ENCODE results near the gene FAM124B.
"Not testable (repeated sequence)": the region's sequence is repeated elsewhere in the genome, so short reads cannot be mapped to it uniquely, and the experiment has no call there.

FAM124B gene

GRCh38 chr2:224382973-224383555 lies 18.8 kb downstream of the FAM124B start:
- no peak for DNase-seq (ENCODE audit: insufficient read length, low spot score)
- no peak for FAIRE-seq

- not testable (repeated sequence) for DNase-seq (ENCODE audit: insufficient read length, low spot score); FAIRE-seq
Measured at GRCh38 chr2:224382280-224382647, 19.6 kb downstream of the FAM124B start.

GRCh38 chr2:224381521-224382279 lies 20.2 kb downstream of the FAM124B start:
- DNase-seq (ENCODE audit: insufficient read length, low spot score) (no peak), FAIRE-seq (no peak)

DNA sequence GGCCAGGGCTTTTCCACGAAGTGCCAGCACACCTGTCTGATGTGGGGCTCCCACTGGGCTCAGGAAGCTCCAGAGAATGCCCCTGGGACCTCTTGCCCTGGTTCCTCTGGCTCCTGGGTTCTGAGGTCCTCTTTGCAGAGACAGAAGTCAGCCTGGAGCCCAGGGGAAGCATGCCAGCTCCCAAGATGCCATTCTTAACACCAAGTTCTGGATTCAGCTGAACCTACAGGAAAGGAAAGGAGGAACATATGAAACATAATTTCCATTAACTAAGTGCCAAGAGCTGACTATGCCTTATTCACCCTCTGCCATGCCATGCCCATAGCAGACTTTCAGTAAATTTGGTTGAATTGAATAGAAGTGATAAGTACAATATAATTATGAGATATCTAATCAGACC lies 21.9 kb downstream of the FAM124B start:
- DNase-seq (ENCODE audit: insufficient read length, low spot score) (no peak), FAIRE-seq (no peak)

DNA sequence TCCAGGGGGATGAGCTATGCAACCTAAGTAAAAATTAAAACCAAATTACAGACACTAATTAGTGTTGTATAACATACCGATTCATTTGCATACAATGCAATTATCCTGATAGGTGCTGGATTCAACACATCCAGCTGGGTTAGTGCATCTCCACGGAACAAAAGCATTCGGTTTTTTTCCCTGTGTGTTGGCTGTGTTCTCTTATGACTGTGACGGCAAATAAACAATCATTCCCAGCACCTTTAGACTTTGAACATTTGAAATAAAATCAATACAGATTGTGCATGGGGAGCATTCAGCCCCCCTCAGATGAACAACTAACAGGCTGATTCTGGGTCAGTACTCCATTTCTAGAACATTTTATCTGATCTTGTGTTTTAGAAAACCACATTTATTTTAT lies 22.7 kb downstream of the FAM124B start:
- DNase-seq (ENCODE audit: insufficient read length, low spot score) (no peak), FAIRE-seq (no peak)

DNA sequence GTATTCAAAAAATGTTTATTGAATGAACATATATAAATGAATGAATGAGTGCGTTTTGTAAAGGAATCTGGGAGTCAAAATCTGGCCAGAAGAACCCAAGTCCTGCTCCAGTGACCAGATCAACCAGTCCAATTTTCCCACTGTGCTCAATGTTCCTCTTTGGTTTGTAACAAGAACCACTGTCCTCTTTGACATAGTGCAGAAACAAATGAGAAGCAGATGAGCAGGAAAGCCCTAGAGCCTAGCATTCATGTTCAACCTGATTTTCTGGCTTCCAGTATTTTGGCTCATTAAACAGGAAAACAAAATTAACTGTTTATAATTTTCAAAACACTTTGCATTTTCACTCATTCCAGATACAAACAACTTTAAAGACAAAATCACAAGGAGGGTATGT lies 23.2 kb downstream of the FAM124B start:
- FAIRE-seq (no peak), DNase-seq (ENCODE audit: insufficient read length, low spot score) (no peak)

GRCh38 chr2:224377751-224378700 lies 23.9 kb downstream of the FAM124B start:
- no peak for DNase-seq (ENCODE audit: insufficient read length, low spot score)
- FAIRE-seq: no peak

GRCh38 chr2:224372641-224373040 lies 29.3 kb downstream of the FAM124B start:
- FAIRE-seq (no peak), DNase-seq (ENCODE audit: insufficient read length, low spot score) (no peak)

GRCh38 chr2:224369028-224369632 lies 32.8 kb downstream of the FAM124B start:
- DNase-seq (ENCODE audit: insufficient read length, low spot score): peak; percentile 33
- FAIRE-seq: peak; percentile 16

DNA sequence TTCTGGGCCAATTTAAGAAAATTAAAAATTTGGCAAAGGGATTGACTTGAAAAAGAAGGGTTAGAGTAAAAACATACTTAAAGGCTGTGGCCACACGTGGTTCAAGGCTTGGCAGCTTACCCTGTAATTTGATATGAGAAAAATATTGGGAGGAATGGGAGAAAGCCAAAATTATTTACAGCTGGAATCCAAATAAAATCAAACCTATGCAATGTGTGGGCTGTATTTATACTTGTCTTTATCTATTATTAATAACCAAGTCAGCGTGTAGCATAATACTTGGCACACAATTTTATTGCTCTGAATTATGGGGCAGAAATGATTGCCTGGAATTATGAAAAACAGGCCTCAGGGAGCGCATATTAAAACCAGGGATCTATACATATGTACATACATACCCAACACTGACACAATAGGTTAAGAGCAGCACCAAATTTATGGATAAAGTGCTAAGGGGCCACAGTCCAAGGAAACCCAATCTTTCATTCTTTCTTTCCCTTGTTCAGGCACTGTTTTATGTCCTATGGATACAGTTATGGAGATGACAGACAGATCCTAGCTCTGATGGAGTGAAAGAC lies 35.6 kb downstream of the FAM124B start:
- FAIRE-seq: no peak
- DNase-seq (ENCODE audit: insufficient read length, low spot score): no peak

- DNase-seq (ENCODE audit: insufficient read length, low spot score): no peak
- FAIRE-seq: no peak
Measured at GRCh38 chr2:224365331-224365730, 36.6 kb downstream of the FAM124B start.

GRCh38 chr2:224363281-224363680 lies 38.6 kb downstream of the FAM124B start:
- DNase-seq (ENCODE audit: insufficient read length, low spot score) (no peak), FAIRE-seq (no peak)

DNA sequence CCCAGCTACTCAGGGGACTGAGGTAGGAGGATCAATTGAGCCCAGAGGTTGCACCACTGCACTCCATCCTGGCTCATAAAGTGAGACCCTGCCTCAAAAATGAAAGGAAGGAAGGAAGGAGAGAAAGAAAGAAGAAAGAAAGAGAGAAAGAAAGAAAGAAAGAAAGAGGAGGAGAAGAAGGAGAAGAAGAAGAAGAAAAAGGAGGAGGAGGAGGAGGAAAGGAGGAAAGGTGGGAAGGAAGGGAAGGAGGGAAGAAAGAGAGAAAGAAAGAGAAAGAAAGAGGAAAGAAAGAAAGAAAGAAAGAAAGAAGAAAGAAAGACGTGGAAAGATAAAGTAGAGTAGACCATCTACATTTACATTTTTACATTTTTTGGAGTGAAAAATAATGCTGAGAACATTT lies 39.8 kb downstream of the FAM124B start:
- FAIRE-seq (no peak), DNase-seq (ENCODE audit: insufficient read length, low spot score) (no peak)

GRCh38 chr2:224360801-224361251 lies 41.1 kb downstream of the FAM124B start:
- DNase-seq (ENCODE audit: insufficient read length, low spot score) (no peak), FAIRE-seq (no peak)

DNA sequence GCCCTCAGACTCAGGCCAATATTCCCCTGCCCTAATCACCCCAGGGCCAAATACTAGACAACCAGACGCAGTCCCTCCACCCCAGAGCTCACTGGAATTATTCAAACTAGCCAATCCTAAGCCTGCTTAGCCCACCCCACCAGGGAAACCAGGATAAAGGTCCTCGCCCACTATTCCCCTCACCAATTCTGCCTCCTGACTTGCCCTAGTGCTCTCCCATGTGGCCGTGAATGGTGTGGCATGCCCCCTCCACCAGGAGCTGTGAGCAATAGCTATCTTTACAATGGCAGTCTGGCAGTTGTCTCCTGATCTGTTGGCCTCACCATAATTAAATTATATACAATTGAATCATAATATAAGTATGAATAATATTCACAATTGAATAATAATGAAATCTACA lies 42.3 kb downstream of the FAM124B start:
- DNase-seq (ENCODE audit: insufficient read length, low spot score): no peak
- no peak for FAIRE-seq

DNA sequence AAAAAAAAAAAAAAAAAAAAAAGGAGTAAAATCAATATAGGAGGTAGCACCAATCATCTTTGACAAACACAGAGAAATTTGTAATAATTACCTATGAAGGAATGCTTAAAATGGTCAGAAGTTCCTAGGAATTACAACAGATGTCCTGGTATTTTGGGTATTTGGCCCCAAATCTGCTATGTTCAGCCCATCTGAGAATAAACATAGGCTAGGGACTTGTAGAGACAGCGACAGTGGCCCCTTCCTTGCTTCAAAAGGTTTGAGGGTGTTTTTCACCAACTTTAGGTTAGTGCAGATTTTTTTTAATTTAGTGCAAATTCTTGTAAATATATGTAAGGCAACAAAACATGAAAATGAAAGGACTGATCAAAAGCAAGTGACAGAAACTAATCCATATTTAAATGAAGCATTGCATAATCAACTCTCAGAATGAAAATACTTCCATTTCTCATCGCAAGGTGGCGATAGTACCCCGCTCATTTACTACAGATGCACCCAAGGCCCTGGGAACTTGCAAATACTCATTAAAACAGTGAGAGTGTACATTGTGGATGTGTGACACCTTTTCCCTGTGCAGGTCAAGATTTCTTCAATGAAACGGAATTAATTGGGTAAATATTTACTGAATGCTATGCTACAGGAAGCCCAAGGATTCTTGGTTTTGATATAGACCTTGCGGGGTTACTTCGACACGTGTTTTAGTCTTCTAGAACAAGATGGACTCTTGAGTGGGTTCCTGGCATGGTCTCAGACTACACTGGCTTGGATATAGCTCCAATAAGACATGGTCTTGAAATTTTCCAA lies 44.6 kb downstream of the FAM124B start:
- FAIRE-seq: peak; percentile 55

DNA sequence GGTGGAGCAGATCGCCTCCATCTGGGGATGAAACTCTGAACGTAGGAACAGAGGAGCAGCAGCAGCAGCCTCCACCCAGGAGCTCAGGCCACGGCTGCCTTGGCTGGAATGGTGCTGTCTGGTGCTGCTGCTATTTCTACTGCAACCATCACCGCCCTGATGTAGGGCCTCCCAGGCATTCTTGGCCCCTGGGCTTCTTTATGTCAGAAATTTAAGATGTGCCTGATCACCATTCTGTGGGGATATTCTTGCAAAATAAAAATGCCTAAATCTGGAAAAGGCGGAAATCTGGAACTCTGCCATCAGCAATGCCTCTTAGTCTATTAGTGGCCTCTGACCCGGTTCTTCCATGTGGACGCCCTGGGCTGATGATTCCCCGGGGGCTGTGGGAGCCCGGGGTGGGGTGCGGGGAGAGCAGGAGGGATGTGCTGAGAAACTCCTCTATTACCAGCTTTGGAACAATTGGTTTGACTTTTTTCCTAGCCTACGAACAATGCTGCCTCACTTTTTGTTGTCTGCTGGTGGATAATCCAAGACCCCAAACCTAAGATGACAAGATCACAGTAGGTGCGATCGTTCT lies 47.2 kb downstream of the FAM124B start:
- FAIRE-seq: no peak
- DNase-seq (ENCODE audit: insufficient read length, low spot score): no peak

More for the DNA sequence above, 44.6 kb downstream of the FAM124B start:
- DNase-seq (ENCODE audit: insufficient read length, low spot score): peak; percentile 61

DNA sequence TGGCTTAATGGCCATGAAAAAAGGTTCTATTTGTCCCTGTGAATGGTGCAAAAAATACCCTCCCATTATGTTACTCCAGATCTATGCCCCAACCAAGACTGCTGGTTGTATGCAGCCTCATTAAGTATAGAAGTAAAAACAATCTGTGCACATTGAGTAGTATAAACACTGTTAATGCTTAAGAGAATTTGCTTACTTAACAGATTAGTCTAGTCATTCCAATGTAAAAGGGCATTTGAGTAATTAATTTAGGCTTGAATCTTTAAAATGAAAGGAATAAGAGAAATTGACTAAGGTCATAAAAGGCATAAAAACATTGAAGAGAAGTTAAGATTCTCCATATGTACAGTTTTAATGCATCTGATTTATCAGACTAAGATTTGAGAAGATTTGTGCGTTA lies 51.2 kb downstream of the FAM124B start:
- FAIRE-seq: no peak
- no peak for DNase-seq (ENCODE audit: insufficient read length, low spot score)

DNA sequence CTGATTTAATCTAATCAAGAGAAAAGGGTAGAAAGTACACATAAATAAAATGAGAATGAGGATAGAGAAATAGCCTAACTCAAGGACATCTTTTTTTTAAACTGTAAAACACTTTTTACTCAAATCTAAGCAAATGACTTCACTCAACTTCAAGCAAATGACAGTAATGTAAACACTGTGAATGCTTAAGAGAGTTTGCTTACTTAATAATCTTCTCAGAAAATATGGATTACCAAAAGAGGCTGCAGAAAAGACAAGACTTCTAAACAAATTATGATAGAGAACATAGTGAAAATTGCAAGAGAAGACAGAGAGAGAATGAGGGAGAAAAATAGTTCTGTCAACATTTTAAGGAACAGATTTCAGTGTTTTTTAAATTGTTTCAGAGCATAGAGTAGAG lies 52.5 kb downstream of the FAM124B start:
- DNase-seq (ENCODE audit: insufficient read length, low spot score): no peak
- FAIRE-seq: no peak

Data from HTR-8/SVneo (cell line).